Osteoblast (primary cell): ENCODE measurements around the gene RNF113B. TPM values are rescaled to one million over a fixed set of nuclear protein-coding genes. Genes with fewer than 3 reads are reported as not detected.

Experiments used
- DNase-seq: peaks from one replicate; pipeline ENCODE4 v3.0.0; 2011; ENCODE audit warnings: low spot score, mixed read lengths; ENCODE audit not compliant: insufficient read length; ENCODE audit errors: missing footprints
- H2AFZ ChIP-seq: 2 replicates; pipeline ENCODE4 v1.6.0; 2011; ENCODE audit warnings: mild to moderate bottlenecking, low read length
- H3K27ac ChIP-seq: 2 replicates; pipeline ENCODE4 v1.5.1; 2011; ENCODE audit warnings: mild to moderate bottlenecking, low read depth, low read length, moderate library complexity
- H3K27me3 ChIP-seq: 2 replicates; pipeline ENCODE4 v1.6.0; 2012; ENCODE audit warnings: mild to moderate bottlenecking, control low read depth, inconsistent platforms, low read length, moderate library complexity; ENCODE audit not compliant: insufficient read depth
- H3K36me3 ChIP-seq: 2 replicates; pipeline ENCODE4 v1.5.1; 2011; ENCODE audit warnings: mild to moderate bottlenecking, low read length, control low read depth, moderate library complexity; ENCODE audit not compliant: insufficient read depth
- H3K4me1 ChIP-seq: 2 replicates; pipeline ENCODE4 v1.5.1; 2011; ENCODE audit warnings: mild to moderate bottlenecking, low read length, control low read depth, moderate library complexity; ENCODE audit not compliant: insufficient read depth
- H3K4me2 ChIP-seq: 2 replicates; pipeline ENCODE4 v1.6.0; 2011; ENCODE audit warnings: mild to moderate bottlenecking, low read length; ENCODE audit not compliant: insufficient read depth
- H3K4me3 ChIP-seq: fragments of 200-600 bp; sonication (generic); 3 replicates; pipeline ENCODE4 v1.5.1; 2012; ENCODE audit warnings: mild to moderate bottlenecking, low read length, inconsistent platforms; ENCODE audit not compliant: insufficient read depth
- H3K79me2 ChIP-seq: 2 replicates; pipeline ENCODE4 v1.6.0; 2012; ENCODE audit warnings: mild to moderate bottlenecking, low read length, control low read depth, inconsistent platforms; ENCODE audit not compliant: insufficient read depth
- H3K9me3 ChIP-seq: 2 replicates; pipeline ENCODE4 v1.5.1; 2011; ENCODE audit warnings: low read depth, low read length, control low read depth
- H4K20me1 ChIP-seq: 2 replicates; pipeline ENCODE4 v1.6.0; 2012; ENCODE audit warnings: mild to moderate bottlenecking, low read length, control low read depth; ENCODE audit not compliant: insufficient read depth
- CTCF ChIP-seq: IDR thresholded peaks from 2 replicates; pipeline ENCODE4 v1.5.1; 2011; ENCODE audit warnings: mild to moderate bottlenecking, low read depth, low read length, moderate library complexity; ENCODE audit errors: extremely low read depth
- total RNA-seq: library from RNA; depleted of rRNA; stranded (reverse); fragments of >200 nt; gene quantifications from 2 replicates; pipeline ENCODE4 v1.2.3, GENCODE V29; 2012

Gene RNF113B
- total RNA-seq, 1 donor = not detected

GRCh38 chr13:98207416-98207815 is 30.3 kb upstream of the RNF113B start:
- Histone ChIP-seq H3K4me1 (peaks cover 47% of the 10 kb centered on the region), H4K20me1 (no peaks in the 10 kb centered on the region), H2AFZ (no peak overlapping the region), H3K4me3 (peak overlapping the region; percentile 24), H3K36me3 (no peaks in the 10 kb centered on the region), H3K27me3 (no peaks in the 10 kb centered on the region), H3K27ac (peak overlapping the region; percentile 98), H3K4me2 (peak overlapping the region; percentile 79), H3K9me3 (peaks cover 5% of the 10 kb centered on the region), H3K79me2 (peaks cover 61% of the 10 kb centered on the region)
- TF ChIP-seq CTCF = no peak
- peak; percentile 65 for DNase-seq

GRCh38 chr13:98206946-98207345 is 29.9 kb upstream of the RNF113B start:
- peaks cover 47% of the 10 kb centered on the region for H3K4me1 ChIP-seq
- peak overlapping the region; percentile 79 for H3K4me2 ChIP-seq
- H3K4me3 ChIP-seq = no peak overlapping the region
- no peaks in the 10 kb centered on the region for H4K20me1 ChIP-seq
- H3K9me3 ChIP-seq = peaks cover 5% of the 10 kb centered on the region
- TF ChIP-seq CTCF = no peak
- no peaks in the 10 kb centered on the region for H3K36me3 ChIP-seq
- no peak overlapping the region for H2AFZ ChIP-seq
- H3K27ac ChIP-seq = peak overlapping the region; percentile 98
- DNase-seq = peak; percentile 81
- peaks cover 63% of the 10 kb centered on the region for H3K79me2 ChIP-seq
- no peaks in the 10 kb centered on the region for H3K27me3 ChIP-seq

GRCh38 chr13:98204546-98204945 is 27.5 kb upstream of the RNF113B start:
- H3K27me3 ChIP-seq = no peaks in the 10 kb centered on the region
- peaks cover 43% of the 10 kb centered on the region for H3K4me1 ChIP-seq
- peaks cover 5% of the 10 kb centered on the region for H3K9me3 ChIP-seq
- H3K4me2 ChIP-seq = no peak overlapping the region
- no peaks in the 10 kb centered on the region for H3K36me3 ChIP-seq
- no peak overlapping the region for H3K4me3 ChIP-seq
- TF ChIP-seq CTCF = no peak
- no peak overlapping the region for H2AFZ ChIP-seq
- peak overlapping the region; percentile 98 for H3K27ac ChIP-seq
- no peaks in the 10 kb centered on the region for H4K20me1 ChIP-seq
- peaks cover 66% of the 10 kb centered on the region for H3K79me2 ChIP-seq
- no peak for DNase-seq

- no peak overlapping the region for H2AFZ ChIP-seq
- no peaks in the 10 kb centered on the region for H3K27me3 ChIP-seq
- peaks cover 43% of the 10 kb centered on the region for H3K4me1 ChIP-seq
- H3K9me3 ChIP-seq = peaks cover 5% of the 10 kb centered on the region
- peaks cover 70% of the 10 kb centered on the region for H3K79me2 ChIP-seq
- H4K20me1 ChIP-seq = peaks cover 3% of the 10 kb centered on the region
- peak overlapping the region; percentile 31 for H3K4me2 ChIP-seq
- peak; percentile 71 for DNase-seq
- no peak overlapping the region for H3K4me3 ChIP-seq
- no peak for TF ChIP-seq CTCF
- H3K27ac ChIP-seq = peak overlapping the region; percentile 98
- no peaks in the 10 kb centered on the region for H3K36me3 ChIP-seq
Measured at GRCh38 chr13:98203646-98204326, 26.7 kb upstream of the RNF113B start.
